ENCODE results near the gene CCDC198. TPM values are rescaled to one million over a fixed set of nuclear protein-coding genes. Genes with fewer than 3 reads are reported as not detected.
A peak's percentile ranks its signal among the peaks of the same experiment; 100 is the strongest.

The CCDC198 gene
- not detected for polyA plus RNA-seq (2013, experiment 1 of 2; ENCODE audit: insufficient read length)
- polyA plus RNA-seq (2013, experiment 2 of 2; ENCODE audit: insufficient read length): not detected

- DNase-seq: peak; percentile 44
Measured at GRCh38 chr14:57493467-57494181, at the start of gene CCDC198. Gene CCDC198, minus strand, starts transcription at chr14:57493857. Its CDS starts 142 bp downstream, at chr14:57493715.

DNA sequence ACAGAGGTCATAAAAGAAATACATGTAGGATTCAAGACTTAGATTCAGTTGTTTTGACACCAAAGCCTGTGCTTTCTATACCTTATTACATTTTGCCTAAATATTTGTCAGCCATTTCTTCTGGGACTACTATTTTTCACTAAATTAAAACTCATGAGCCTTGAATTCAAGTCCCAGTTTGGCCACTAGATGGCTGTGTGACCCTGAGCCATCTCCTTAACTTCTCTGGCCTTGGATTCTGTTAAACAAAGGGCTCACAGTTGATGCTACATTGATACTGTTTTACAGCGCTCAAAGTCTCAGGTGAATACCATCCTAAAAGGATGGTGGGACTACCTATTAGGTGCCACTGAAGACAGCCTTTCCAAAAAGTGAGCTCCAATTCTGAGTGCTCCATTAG, 39.6 kb upstream of the CCDC198 start:
- peak; percentile 9 for DNase-seq

- DNase-seq: no peak
Measured at GRCh38 chr14:57530571-57530970, 36.9 kb upstream of the CCDC198 start.

GRCh38 chr14:57526942-57527341, 33.3 kb upstream of the CCDC198 start:
- DNase-seq: no peak

DNA sequence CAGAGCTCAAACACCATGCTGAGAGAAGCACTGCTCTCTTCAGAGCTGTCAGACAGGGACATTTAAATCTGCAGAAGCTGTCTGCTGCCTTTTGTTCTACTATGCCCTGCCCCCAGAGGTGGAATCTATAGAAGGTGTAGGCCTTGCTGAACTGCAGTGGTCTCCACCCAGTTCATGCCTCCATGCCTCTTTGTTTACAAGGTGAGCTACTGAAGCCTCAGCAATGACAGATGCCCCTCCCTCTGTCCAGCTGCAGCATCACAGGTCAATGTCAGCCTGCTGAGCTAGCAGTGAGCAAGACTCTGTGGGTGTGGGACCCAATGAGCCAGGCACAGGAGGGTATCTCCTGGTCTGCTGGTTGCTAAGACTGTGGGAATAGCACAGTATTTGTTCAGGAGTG, 25.4 kb upstream of the CCDC198 start:
- DNase-seq: no peak

DNA sequence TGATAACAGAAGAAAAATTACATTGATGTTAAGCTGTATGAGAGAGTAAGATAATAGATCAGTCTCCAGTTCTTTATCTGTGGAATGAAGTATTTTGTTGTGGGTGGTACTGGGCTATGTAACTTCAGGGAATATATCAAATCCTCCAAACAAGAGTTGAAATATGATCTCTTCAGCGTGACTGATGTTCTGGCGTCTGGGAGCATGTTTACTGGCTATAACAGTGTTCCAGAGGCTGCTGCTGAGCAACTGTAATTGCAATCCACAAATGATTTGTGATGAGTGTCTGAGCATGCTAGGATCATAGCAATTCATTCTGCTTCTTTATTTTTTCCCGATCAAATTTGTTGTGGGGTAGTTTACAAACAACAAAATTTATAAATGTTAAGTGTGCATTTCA, 18.6 kb upstream of the CCDC198 start:
- DNase-seq: no peak

DNA sequence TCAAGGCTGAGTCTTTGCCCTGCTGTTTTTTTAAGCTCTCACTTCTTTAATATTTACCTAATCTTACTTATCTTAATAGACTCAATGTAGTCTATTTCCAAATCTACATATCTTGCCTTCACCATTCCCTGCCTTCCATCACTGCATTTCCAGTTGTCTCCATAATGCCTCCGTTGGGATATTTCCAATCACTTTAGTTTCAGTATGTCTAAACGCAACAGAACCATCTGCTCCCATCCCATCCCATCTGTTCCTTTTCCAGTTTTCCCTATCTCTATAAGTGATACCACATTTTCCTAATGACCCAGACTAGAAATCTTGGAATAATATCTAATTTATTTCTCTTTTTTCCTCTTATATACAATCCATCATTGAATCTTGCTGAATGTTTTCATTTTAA, 15.1 kb upstream of the CCDC198 start:
- DNase-seq: no peak

DNA sequence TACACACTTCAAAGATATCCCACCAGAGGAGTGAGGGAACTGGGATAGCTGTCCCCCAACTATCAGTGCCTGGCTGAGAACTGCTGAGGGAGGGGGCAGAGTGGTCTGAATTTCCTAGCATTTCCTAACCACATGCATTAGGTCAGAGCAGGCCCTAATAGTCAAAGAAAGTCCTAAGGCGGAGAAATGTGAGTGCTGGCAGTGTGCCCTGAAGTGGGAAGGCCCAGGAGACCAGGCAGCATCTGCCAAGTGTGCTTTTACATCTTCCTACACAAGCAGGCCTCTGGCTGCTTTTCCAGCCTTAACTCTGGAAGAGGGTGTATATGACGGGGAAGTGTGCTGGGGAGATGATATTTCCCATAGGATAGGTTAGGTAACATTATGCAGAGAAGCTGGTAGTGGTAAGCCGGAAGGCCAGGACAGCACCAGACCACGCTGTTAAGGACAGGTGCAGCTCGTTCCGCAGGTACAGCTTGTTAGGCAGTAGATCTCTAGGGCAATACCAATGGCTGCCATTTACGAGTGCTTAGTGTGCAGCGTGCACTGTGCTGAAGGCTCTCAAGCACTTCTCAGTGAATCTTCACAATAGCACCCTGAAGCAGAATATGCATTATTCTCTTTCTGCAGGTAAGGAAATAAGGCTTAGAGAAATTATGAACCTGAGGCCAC, 9.1 kb upstream of the CCDC198 start:
- peak; percentile 35 for DNase-seq

GRCh38 chr14:57501039-57501557, 7.4 kb upstream of the CCDC198 start:
- no peak for DNase-seq

GRCh38 chr14:57498659-57499058, 5.0 kb upstream of the CCDC198 start:
- DNase-seq: no peak

DNA sequence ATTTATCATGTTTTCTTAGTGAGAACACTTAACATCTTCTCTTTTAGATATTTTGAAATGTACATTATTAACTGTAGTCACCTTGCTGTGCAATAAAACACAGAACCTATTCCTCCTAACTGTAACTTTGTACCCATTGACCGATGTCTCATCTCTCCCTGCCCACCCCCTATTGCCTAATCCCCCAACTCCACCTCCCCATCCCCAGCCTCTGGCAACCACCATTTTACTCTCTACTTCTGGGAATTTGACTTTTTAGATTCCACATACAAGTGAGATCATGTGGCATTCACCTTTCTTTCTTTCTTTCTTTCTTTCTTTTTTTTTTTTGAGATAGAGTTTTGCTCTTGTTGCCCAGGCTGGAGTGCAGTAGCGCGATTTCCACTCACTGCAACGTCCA, 4.4 kb upstream of the CCDC198 start:
- DNase-seq: no peak

GRCh38 chr14:57495416-57495815, 1.8 kb upstream of the CCDC198 start:
- no peak for DNase-seq

DNA sequence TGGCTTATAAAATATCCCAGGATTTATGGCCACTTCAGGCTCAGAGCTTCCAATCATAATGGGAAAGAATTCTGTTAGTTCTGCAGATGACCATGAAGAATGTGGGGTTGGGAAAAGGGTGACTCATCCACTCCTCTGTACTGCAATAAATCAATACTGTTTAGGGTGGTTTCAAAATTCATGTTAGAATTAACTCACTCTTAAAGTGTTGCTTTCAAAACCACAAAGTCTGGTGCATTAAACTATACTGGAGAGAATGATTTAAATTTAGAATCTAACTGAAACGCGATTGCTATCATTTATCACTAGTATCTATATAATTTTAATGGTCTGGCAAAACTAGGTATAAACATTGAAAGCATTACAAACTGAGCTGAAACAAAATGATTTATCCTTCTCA, 798 bp downstream of the CCDC198 start:
- DNase-seq: peak; percentile 91

DNA sequence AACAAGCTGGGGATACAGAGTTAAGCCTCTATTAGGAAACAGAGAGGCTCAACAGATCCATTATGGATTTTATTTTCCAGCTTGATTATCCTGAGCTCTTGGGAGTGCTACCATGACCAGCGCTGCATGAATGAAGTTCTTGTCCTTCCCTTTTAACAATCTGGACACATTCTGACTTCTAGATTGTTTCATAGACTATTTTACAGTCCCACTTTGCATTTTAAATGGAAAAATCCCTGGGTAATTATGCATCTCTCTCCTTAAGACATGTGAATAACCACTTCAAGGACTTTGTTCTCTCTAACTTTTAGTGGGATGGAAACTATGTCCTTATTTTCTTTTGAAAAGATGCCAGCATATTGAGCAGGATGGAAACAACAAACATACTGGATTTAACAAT, 2.0 kb downstream of the CCDC198 start:
- DNase-seq: no peak

DNA sequence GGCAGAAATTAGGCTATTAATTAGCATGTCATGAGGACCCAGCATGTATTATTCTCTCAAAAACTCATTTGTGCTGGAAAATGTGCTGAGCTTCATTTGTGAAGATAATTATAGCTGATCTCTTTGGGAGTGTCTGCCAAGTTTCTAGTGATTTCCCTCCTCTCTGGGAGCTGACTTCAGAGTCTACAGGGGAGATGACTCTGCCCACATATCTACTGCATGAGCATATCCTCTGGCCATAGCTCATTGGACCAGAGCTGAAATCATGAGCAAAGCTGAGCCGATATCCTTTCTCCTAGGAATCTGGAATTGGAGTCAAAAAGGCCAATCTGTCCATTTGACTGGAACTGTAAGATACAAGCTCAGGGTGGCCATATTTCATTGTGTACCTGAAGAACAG, 5.9 kb downstream of the CCDC198 start:
- peak; percentile 63 for DNase-seq

- peak; percentile 51 for DNase-seq
Measured at GRCh38 chr14:57486767-57487379, 6.8 kb downstream of the CCDC198 start.

- no peak for DNase-seq
Measured at GRCh38 chr14:57485635-57486034, 8.0 kb downstream of the CCDC198 start.

GRCh38 chr14:57482120-57482519, 11.5 kb downstream of the CCDC198 start:
- DNase-seq: no peak

DNA sequence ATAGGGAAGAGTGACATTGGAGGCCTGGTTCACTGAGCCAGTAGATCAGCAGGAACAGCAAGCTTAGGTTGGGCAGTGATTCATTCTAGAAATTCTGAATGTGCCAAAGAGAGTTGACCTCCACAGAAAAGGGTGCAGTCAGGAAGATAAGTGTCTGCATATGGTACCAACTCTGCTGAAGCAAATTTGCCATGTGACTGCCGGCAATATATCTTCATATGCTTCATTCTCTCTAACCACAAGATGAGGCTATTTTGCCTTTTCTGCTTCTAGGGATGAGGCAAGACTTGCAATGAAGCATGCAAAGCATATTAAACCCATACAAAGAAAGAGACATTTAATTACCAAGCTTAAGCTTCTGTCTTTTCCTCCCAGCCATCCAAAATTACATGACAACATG, 13.6 kb downstream of the CCDC198 start:
- peak; percentile 75 for DNase-seq

DNA sequence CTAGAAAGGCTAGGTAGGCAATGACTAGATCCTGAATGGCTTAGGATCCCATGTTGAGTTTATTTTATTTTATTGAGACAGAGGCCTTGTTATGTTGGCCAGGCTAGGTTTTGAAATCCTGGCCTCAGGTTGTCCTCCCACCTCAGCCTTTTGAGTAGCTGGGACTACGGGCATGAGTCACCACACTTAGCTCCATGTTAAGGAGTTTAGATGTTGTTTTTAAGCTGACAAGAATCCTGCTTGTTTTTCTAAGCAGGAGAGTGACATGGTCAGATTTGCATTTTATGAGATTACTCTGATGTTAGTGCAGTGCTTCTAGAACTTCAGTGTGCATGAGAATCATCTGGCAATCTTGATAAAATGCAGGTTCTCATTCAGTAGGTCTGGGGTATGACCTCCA, 14.5 kb downstream of the CCDC198 start:
- no peak for DNase-seq

- DNase-seq: no peak
Measured at GRCh38 chr14:57478050-57478449, 15.6 kb downstream of the CCDC198 start.

DNA sequence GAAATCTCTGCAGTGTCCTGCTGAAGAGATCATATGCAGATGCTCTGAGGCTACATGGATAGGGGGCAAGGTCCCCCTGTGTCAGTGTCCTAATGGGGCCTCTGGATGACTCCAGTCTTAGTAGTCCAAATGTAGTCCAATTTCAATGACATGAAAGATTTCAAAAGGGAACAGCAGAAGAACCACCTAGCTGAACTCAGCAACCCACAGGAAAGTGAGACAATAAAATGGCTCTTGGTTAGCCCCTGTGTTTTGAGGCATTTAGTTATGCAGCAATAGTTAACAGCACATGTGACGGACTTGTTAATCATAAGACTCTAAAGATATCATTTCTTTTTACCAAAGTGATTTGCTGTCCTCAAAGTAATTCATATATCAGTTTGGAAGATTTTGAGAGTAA, 22.7 kb downstream of the CCDC198 start:
- DNase-seq: no peak

GRCh38 chr14:57464008-57464730, 29.5 kb downstream of the CCDC198 start:
- no peak for DNase-seq

Measured in fibroblast of skin of abdomen (primary cell).